Coronary artery (tissue), 2 donors: ENCODE measurements around the gene SLC35B2.

Experiments used
- DNase-seq: peaks from one replicate; pipeline ENCODE4 v3.0.0-alpha.2; 2017; ENCODE audit warnings: low spot score
- H3K27ac ChIP-seq, 2 donors: fragments of 200-600 bp; sonication (generic); one replicate each; pipeline ENCODE4 v1.5.1; 2016 to 2019
- H3K4me3 ChIP-seq: fragments of 200-600 bp; sonication (generic); 2 replicates; pipeline ENCODE4 v1.5.1; 2016; ENCODE audit warnings: mild to moderate bottlenecking, moderate library complexity
- CTCF ChIP-seq: fragments of 200-600 bp; sonication (generic); IDR thresholded peaks from one replicate; pipeline ENCODE4 v1.5.1; 2019; ENCODE audit warnings: antibody characterized with exemption

SLC35B2 gene

GRCh38 chr6:44226368-44227147, 30.8 kb downstream of the SLC35B2 start:
- no peak for TF ChIP-seq CTCF
- Histone ChIP-seq H3K27ac (peak overlapping the region; percentile 69 to 87), H3K4me3 (peak overlapping the region; percentile 58)
- no peak for DNase-seq

DNA sequence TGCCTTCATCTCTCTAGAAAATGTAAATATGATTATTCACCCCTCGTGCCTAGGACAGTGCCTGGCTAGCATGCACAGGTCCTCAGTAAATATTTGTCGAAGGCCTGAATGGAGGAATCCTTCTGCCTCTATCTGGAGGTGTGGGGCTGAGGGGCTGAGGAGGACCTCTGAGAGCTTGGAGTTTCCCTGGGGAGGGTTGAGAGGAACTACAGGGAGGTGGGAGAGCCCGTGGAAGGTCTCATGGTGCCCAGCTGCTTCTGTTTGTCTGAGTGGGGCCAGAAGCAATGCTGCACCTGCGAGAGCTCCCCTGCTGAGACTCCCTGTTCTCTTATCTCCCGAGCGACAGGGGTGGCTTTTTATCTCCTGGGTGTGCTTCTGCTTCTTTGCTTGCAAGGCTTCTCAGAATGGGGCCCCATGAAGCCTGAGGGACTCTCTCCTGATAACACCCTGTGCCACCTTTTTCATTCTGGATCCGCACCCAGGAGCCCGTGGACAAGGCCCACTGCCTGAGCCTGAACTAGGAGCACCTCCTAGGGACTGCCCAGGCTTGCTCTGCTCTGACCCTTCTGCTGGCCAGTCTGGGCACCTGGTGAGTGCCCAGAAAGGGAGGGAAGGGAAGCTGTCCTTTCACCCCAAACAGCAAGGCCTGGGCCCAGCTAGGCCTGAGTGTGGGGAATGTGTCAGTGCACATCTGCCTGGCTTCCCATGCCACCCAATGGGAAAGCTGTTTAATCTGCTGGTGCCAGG, 31.6 kb downstream of the SLC35B2 start:
- TF ChIP-seq CTCF = no peak
- peak overlapping the region; percentile 69 to 87 for H3K27ac ChIP-seq
- no peak for DNase-seq
- peak overlapping the region; percentile 15 for H3K4me3 ChIP-seq

- H3K4me3 ChIP-seq = peak overlapping the region; percentile 88
- TF ChIP-seq CTCF = no peak
- DNase-seq = no peak
- H3K27ac ChIP-seq = peak overlapping the region; percentile 91 to 99
Measured at GRCh38 chr6:44224965-44225305, 32.4 kb downstream of the SLC35B2 start.

- no peak for DNase-seq
- peak overlapping the region; percentile 88 for H3K4me3 ChIP-seq
- H3K27ac ChIP-seq = peak overlapping the region; percentile 91 to 99
- no peak for TF ChIP-seq CTCF
Measured at GRCh38 chr6:44224029-44224964, 33.0 kb downstream of the SLC35B2 start.

DNA sequence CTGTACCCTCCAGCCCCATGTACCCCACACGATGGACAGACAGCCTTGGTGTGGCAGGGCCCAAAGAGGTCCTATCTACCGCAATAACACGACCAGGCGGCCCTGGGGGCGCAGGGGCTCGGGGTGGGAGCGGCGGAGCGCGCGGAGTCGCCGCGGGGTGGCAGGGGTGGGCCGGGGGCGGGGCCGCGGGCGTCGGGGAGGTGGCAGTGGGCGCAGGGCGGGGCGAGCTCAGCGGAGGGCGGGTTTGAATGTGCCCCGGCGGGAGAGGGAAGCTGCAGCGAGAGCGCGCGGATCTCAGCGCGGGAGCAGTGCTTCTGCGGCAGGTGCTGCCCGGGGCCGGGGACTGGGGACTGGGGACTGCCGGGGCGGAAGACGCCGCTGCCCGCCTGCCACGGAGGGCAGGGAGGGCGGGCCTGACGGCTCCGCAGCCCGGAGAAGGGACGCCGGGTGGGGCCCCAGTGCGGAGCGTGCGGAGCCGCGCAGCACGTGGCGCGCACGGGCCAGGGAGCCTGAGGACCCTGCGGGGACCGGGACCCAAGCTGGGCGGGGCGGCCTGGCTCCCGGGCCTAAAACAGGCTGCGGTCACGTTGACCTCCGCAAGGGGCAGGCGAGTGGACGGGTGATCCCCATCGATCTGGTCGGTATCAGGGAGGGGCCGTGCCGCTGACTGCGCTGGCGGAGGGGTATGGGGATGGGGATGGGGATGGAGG, 33.9 kb downstream of the SLC35B2 start, which contains the start of gene SLC29A1:
SLC29A1 (plus strand) TSS at position 277 of the 710 bp plus-strand sequence. CDS start 3,719 bp downstream, outside the sequence.
- Histone ChIP-seq H3K27ac (peak within 1 kb of the TSS; percentile 91 to 99), H3K4me3 (peak within 1 kb of the TSS; percentile 88)
- no peak for TF ChIP-seq CTCF
- peak; percentile 86 for DNase-seq
